Gastrocnemius medialis (tissue), 4 donors: ENCODE measurements around the gene COP1. TPM values are rescaled to one million over a fixed set of nuclear protein-coding genes. Genes with fewer than 3 reads are reported as not detected.

Source experiments
- ATAC-seq, 2 donors: fragments of 150-250 bp; one replicate each; pipeline ENCODE4 v1.9.1; 2016
- DNase-seq, 2 donors: peaks; one replicate each; pipeline ENCODE4 v3.0.0-alpha.2; 2019
- H3K27ac ChIP-seq, 4 donors: fragments of 200-600 bp; sonication (generic); 1 replicate in 1 of 4; 2 replicates in 3 of 4; pipeline ENCODE4 v1.5.1; 2016 to 2018; ENCODE audit warnings: mild to moderate bottlenecking in 2 of 4, moderate library complexity in 1 of 4
- H3K27me3 ChIP-seq, 3 donors: fragments of 200-600 bp; sonication (generic) in 2 of 3; 1 replicate in 1 of 3; 2 replicates in 2 of 3; pipeline versions ENCODE4 v1.5.1 to v1.6.0; 2016 to 2019; ENCODE audit warnings: mild to moderate bottlenecking in 1 of 3, moderate library complexity in 1 of 3
- H3K36me3 ChIP-seq, 2 donors: fragments of 200-600 bp; sonication (generic) in 1 of 2; one replicate each; pipeline ENCODE4 v1.5.1; 2017 to 2018
- H3K4me1 ChIP-seq, 2 donors: fragments of 200-600 bp; sonication (generic) in 1 of 2; one replicate each; pipeline ENCODE4 v1.5.1; 2016 to 2017; ENCODE audit warnings: mild to moderate bottlenecking in 2 of 2
- H3K4me3 ChIP-seq, 4 donors: fragments of 200-600 bp; sonication (generic) in 3 of 4; 1 replicate in 1 of 4; 2 replicates in 3 of 4; pipeline ENCODE4 v1.5.1; 2016 to 2019; ENCODE audit warnings: mild to moderate bottlenecking in 2 of 4
- H3K9me3 ChIP-seq, 3 donors: fragments of 200-600 bp; sonication (generic) in 2 of 3; 1 replicate in 1 of 3; 2 replicates in 2 of 3; pipeline ENCODE4 v1.5.1; 2016 to 2019
- CTCF ChIP-seq, 5 experiments: fragments of 450-650 bp in 3 of 5; fragments of 200-600 bp in 2 of 5; sonication (generic) in 2 of 5; IDR thresholded peaks in 4 of 5; conservative IDR thresholded peaks in 1 of 5; 1 replicate in 4 of 5; 2 replicates in 1 of 5; pipeline ENCODE4 v1.5.1; 2016 to 2019; ENCODE audit warnings: antibody characterized with exemption in 5 of 5, mild to moderate bottlenecking in 3 of 5, moderate library complexity in 3 of 5
- POLR2A ChIP-seq, 2 donors: fragments of 450-650 bp; IDR thresholded peaks; one replicate each; pipeline ENCODE4 v1.6.1; 2017; ENCODE audit warnings: antibody characterized with exemption in 2 of 2, mild to moderate bottlenecking in 2 of 2, moderate library complexity in 2 of 2
- in situ Hi-C, 4 donors: fragments of 200-750 bp; cut with MboI; loops; one replicate each; pipeline versions ENCODE4 v1.15.0 to v1.8.0; 2017; ENCODE audit warnings: low sequenced_read_pairs in 4 of 4
- intact Hi-C: fragments of 100-400 bp; cut with DNase I; formaldehyde crosslinking; loops from one replicate; pipeline ENCODE4 v1.15.1; 2023; ENCODE audit warnings: low total_unique reads
- total RNA-seq, 4 donors: library from RNA; depleted of rRNA; stranded (reverse); fragments of >200 nt; gene quantifications; one replicate each; pipeline versions ENCODE4 v1.1.0 to v1.2.3, GENCODE V29; 2016

Gene COP1
- total RNA-seq, 4 donors from 2014 or later = 19.6 to 29.7 (median 25.3) TPM

- no peak overlapping the region for H3K4me3 ChIP-seq
- TF ChIP-seq POLR2A (IDR thresholded peaks at IDR 0.05) = no peak
- TF ChIP-seq CTCF (IDR thresholded peaks at IDR 0.05 in 4 of 5, conservative IDR thresholded peaks at IDR 0.05 in 1 of 5) = no peak
- H3K4me1 ChIP-seq = no peaks in the 10 kb centered on the region
- no peaks in the 10 kb centered on the region for H3K9me3 ChIP-seq
- H3K27me3 ChIP-seq = no peaks in the 10 kb centered on the region
- no peak overlapping the region for H3K27ac ChIP-seq
- DNase-seq (no peak), ATAC-seq (no peak)
- intact Hi-C loops = no loop called here
- H3K36me3 ChIP-seq = peaks cover 0 to 20% of the 10 kb centered on the region in 2 donors
- in situ Hi-C loops = no loop called here
Observed at GRCh38 chr1:175936736-175937135, 270.4 kb downstream of the COP1 start.

GRCh38 chr1:175935566-175936115, 271.4 kb downstream of the COP1 start:
- ATAC-seq (no peak), DNase-seq (no peak)
- peaks cover 0 to 20% of the 10 kb centered on the region in 2 donors for H3K36me3 ChIP-seq
- no peaks in the 10 kb centered on the region for H3K4me1 ChIP-seq
- intact Hi-C loops (no loop called here), in situ Hi-C loops (no loop called here)
- H3K9me3 ChIP-seq = no peaks in the 10 kb centered on the region
- no peak overlapping the region for H3K27ac ChIP-seq
- no peak overlapping the region for H3K4me3 ChIP-seq
- H3K27me3 ChIP-seq = no peaks in the 10 kb centered on the region
- TF ChIP-seq POLR2A (IDR thresholded peaks at IDR 0.05) = no peak
- no peak for TF ChIP-seq CTCF (IDR thresholded peaks at IDR 0.05 in 4 of 5, conservative IDR thresholded peaks at IDR 0.05 in 1 of 5)

GRCh38 chr1:175935166-175935565, 271.9 kb downstream of the COP1 start:
- no peak overlapping the region for H3K4me3 ChIP-seq
- TF ChIP-seq POLR2A (IDR thresholded peaks at IDR 0.05) (no peak), CTCF (IDR thresholded peaks at IDR 0.05 in 4 of 5, conservative IDR thresholded peaks at IDR 0.05 in 1 of 5) (no peak)
- intact Hi-C loops (no loop called here), in situ Hi-C loops (no loop called here)
- peaks cover 0 to 16% of the 10 kb centered on the region in 2 donors for H3K36me3 ChIP-seq
- H3K27me3 ChIP-seq = no peaks in the 10 kb centered on the region
- DNase-seq = no peak
- H3K27ac ChIP-seq = no peak overlapping the region
- no peak for ATAC-seq
- H3K9me3 ChIP-seq = no peaks in the 10 kb centered on the region
- H3K4me1 ChIP-seq = no peaks in the 10 kb centered on the region

GRCh38 chr1:175933801-175934200, 273.3 kb downstream of the COP1 start:
- H3K27me3 ChIP-seq = no peaks in the 10 kb centered on the region
- H3K27ac ChIP-seq = no peak overlapping the region
- peaks cover 0 to 3% of the 10 kb centered on the region in 2 donors for H3K36me3 ChIP-seq
- DNase-seq (no peak), ATAC-seq (no peak)
- no peaks in the 10 kb centered on the region for H3K4me1 ChIP-seq
- peaks cover 0 to 2% (median 0%) of the 10 kb centered on the region in 3 donors for H3K9me3 ChIP-seq
- intact Hi-C loops (no loop called here), in situ Hi-C loops (no loop called here)
- TF ChIP-seq CTCF (IDR thresholded peaks at IDR 0.05 in 4 of 5, conservative IDR thresholded peaks at IDR 0.05 in 1 of 5) (no peak), POLR2A (IDR thresholded peaks at IDR 0.05) (no peak)
- H3K4me3 ChIP-seq = no peak overlapping the region

- no peak for DNase-seq
- H3K4me3 ChIP-seq = no peak overlapping the region
- intact Hi-C loops = no loop called here
Observed at GRCh38 chr1:175927944-175928343, 279.1 kb downstream of the COP1 start.

More at GRCh38 chr1:175927944-175928343, 279.1 kb downstream of the COP1 start:
- H3K4me1 ChIP-seq = no peaks in the 10 kb centered on the region
- no peak overlapping the region for H3K27ac ChIP-seq
- H3K27me3 ChIP-seq = no peaks in the 10 kb centered on the region
- H3K36me3 ChIP-seq = no peaks in the 10 kb centered on the region
- H3K9me3 ChIP-seq = peaks cover 0 to 12% (median 0%) of the 10 kb centered on the region in 3 donors
- TF ChIP-seq POLR2A (IDR thresholded peaks at IDR 0.05) = no peak
- no peak for TF ChIP-seq CTCF (IDR thresholded peaks at IDR 0.05 in 4 of 5, conservative IDR thresholded peaks at IDR 0.05 in 1 of 5)
- no peak for ATAC-seq
- in situ Hi-C loops = no loop called here
